ENCODE measurements around the gene ISCA2. TPM values are rescaled to one million over a fixed set of nuclear protein-coding genes. Genes with fewer than 3 reads are reported as not detected.

ISCA2 gene
- total RNA-seq, 1 experiment from 2014 or later, result 37.5 TPM

GRCh38 chr14:74480046-74480445 is 13.5 kb upstream of the ISCA2 start:
- no peaks in the 10 kb centered on the region for H3K27me3 Mint-ChIP-seq (ENCODE audit: low read depth)
- no peak overlapping the region for H3K4me3 Mint-ChIP-seq
- Histone ChIP-seq H3K56ac (ENCODE audit: insufficient read length, low read depth, low read length) (no peak overlapping the region), H3K4ac (ENCODE audit: low read depth, low read length) (no peak overlapping the region), H2BK120ac (ENCODE audit: low read depth, low read length, poor library complexity, severe bottlenecking) (no peak overlapping the region), H4K20me1 (ENCODE audit: control insufficient read depth, insufficient read depth, insufficient read length) (no peaks in the 10 kb centered on the region), H3K79me2 (ENCODE audit: insufficient read depth, low read length) (no peaks in the 10 kb centered on the region), H4K5ac (ENCODE audit: insufficient read length, low read depth, low read length) (no peak overlapping the region), H2BK15ac (ENCODE audit: low read depth, low read length) (no peak overlapping the region), H2AK5ac (ENCODE audit: insufficient read length, low read length) (no peak overlapping the region), H3K23me2 (ENCODE audit: insufficient read length, low read depth, low read length, poor library complexity, severe bottlenecking) (no peaks in the 10 kb centered on the region), H3K4me2 (ENCODE audit: insufficient read depth, insufficient read length, low read length) (no peak overlapping the region), H2BK12ac (ENCODE audit: insufficient read length, low read depth, low read length) (no peak overlapping the region), H2BK20ac (ENCODE audit: low read depth, low read length, poor library complexity, severe bottlenecking) (no peak overlapping the region), H2BK5ac (ENCODE audit: insufficient read length, low read length) (no peak overlapping the region), H3K9me3 (ENCODE audit: control insufficient read depth, low read depth, low read length) (no peaks in the 10 kb centered on the region), H3K14ac (ENCODE audit: insufficient read depth, low read length) (no peak overlapping the region), H3K23ac (ENCODE audit: insufficient read length, low read depth, low read length) (no peak overlapping the region), H3K9ac (ENCODE audit: extremely low read depth, insufficient read length, low read length) (no peak overlapping the region), H3T11ph (ENCODE audit: low read length) (no peak overlapping the region), H3K27me3 (ENCODE audit: insufficient read depth, low read length) (no peaks in the 10 kb centered on the region), H3K4me1 (ENCODE audit: insufficient read depth, low read length) (no peaks in the 10 kb centered on the region), H2AFZ (ENCODE audit: low read length) (no peak overlapping the region), H4K8ac (replicated peaks; ENCODE audit: insufficient read length, low read depth, low read length) (no peak overlapping the region), H3K18ac (ENCODE audit: insufficient read length, low read depth, low read length) (no peak overlapping the region), H3K27ac (ENCODE audit: insufficient read length, low read depth, low read length) (no peak overlapping the region), H3K79me1 (ENCODE audit: insufficient read depth, low read depth, low read length, poor library complexity, severe bottlenecking) (no peaks in the 10 kb centered on the region), H4K91ac (ENCODE audit: insufficient read length, low read depth, low read length) (no peak overlapping the region)
- no CpG with 5 or more reads among the region's 4 CpGs for WGBS (ENCODE audit: extremely low coverage, insufficient read length, low lambda C conversion rate)
- peaks cover 8 to 62% (median 52%) of the 10 kb centered on the region in 3 experiments for H3K36me3 Mint-ChIP-seq (ENCODE audit: insufficient read depth in 1 of 3, low read depth in 3 of 3)
- no peaks in the 10 kb centered on the region for H3K9me3 Mint-ChIP-seq
- H3K27ac Mint-ChIP-seq, result 0 out of 7 replicates have a peak overlapping the region, but pooled peaks of 1 of the 3 experiments have one; percentile 57
- H3K4me1 Mint-ChIP-seq, result peaks cover 17 to 26% of the 10 kb centered on the region in 2 experiments
- no peak for TF ChIP-seq CTCF (conservative IDR thresholded peaks at IDR 0.05)
- DNase-seq, result no peak
